Measurements from ENCODE around the gene FAM240B.
A peak's percentile ranks its signal among the peaks of the same experiment; 100 is the strongest.

FAM240B gene

DNA sequence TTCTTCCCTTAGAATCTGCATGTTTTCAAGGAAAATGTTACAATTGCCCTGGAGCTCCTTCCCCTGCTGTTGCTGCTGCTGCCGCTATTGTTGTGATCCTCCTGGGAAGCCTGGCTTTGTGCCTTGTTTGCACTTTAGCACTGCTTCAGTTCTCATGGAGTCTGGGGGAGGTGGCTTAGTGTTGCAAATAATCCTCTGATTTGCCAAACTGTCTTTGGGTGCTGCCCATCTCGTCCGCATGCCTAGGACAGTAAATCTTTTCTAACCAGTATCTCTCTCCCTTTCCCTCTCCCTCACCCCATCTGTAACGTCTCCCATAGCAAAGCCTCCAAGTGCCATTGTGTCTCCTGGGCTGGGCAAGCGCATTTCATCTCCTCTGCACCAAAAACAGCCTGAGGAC lies 30.3 kb downstream of the FAM240B start:
- TF ChIP-seq TAF1 (IDR thresholded peaks at IDR 0.05; ENCODE audit: low read depth, low read length), result no peak
- no peak for TF ChIP-seq POLR2AphosphoS5 (IDR thresholded peaks at IDR 0.05; ENCODE audit: low read depth, low read length)
- FAIRE-seq (no peak), DNase-seq (ENCODE audit: insufficient read length, low spot score) (no peak)

DNA sequence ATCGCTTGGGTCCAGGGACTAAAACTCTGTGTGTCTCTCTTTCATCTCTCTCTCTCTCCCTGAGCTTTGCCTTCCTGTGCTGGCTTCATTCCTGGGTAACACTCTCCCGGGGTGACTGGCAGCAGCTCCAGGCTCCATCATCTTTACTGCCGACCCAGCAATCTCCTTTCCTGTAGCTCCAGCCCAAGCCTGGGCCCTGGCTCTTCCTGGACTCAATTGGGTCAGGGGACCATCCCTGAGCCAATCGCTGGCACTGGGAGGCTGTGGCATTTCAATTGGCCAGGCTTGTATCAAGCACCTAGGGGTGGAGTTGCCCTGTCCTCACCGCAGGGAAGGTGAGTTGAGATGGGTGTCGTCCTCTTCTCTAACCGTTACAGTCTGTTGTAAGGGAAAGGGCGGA lies 31.9 kb downstream of the FAM240B start:
- DNase-seq (ENCODE audit: insufficient read length, low spot score) (no peak), FAIRE-seq (no peak)
- TF ChIP-seq POLR2A (IDR thresholded peaks at IDR 0.05; ENCODE audit: low read depth, low read length) (no peak), POLR2AphosphoS5 (IDR thresholded peaks at IDR 0.05; ENCODE audit: low read depth, low read length) (no peak), PAX5 (IDR thresholded peaks at IDR 0.05; ENCODE audit: insufficient read depth, low read length, severe bottlenecking) (no peak), TAF1 (IDR thresholded peaks at IDR 0.05; ENCODE audit: low read depth, low read length) (no peak), SPI1 (IDR thresholded peaks at IDR 0.05; ENCODE audit: low read depth, low read length) (no peak), POU2F2 (IDR thresholded peaks at IDR 0.05; ENCODE audit: low read depth, low read length) (no peak)

DNA sequence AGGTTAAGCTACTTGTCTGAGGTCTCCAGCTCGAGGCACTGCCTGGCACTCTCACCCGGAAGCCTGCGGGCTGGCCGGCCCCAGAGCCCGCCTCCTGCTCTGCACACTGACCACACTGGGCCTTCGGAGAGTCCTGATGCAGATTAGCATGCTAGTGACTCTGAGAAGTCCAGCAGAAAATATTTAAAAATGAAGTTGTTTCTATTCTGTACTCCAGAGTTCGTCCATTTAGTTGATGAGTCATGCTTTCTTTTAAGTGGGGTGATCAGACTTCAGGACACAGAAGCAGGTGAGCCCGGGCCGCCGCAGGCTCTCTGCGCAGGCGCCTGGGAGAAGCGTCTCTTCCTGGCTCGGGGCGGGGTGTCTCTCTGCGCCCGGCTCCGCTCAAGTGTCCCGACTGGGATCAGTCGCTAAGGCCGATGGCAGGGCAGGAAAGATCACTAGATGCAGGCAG lies 32.5 kb downstream of the FAM240B start:
- FAIRE-seq, result no peak
- TF ChIP-seq POLR2A (IDR thresholded peaks at IDR 0.05; ENCODE audit: low read depth, low read length) (no peak), POLR2AphosphoS5 (IDR thresholded peaks at IDR 0.05; ENCODE audit: low read depth, low read length) (no peak), POU2F2 (IDR thresholded peaks at IDR 0.05; ENCODE audit: low read depth, low read length) (no peak), PAX5 (IDR thresholded peaks at IDR 0.05; ENCODE audit: insufficient read depth, low read length, severe bottlenecking) (no peak), SPI1 (IDR thresholded peaks at IDR 0.05; ENCODE audit: low read depth, low read length) (no peak), TAF1 (IDR thresholded peaks at IDR 0.05; ENCODE audit: low read depth, low read length) (no peak)
- DNase-seq (ENCODE audit: insufficient read length, low spot score), result peak; percentile 32

DNA sequence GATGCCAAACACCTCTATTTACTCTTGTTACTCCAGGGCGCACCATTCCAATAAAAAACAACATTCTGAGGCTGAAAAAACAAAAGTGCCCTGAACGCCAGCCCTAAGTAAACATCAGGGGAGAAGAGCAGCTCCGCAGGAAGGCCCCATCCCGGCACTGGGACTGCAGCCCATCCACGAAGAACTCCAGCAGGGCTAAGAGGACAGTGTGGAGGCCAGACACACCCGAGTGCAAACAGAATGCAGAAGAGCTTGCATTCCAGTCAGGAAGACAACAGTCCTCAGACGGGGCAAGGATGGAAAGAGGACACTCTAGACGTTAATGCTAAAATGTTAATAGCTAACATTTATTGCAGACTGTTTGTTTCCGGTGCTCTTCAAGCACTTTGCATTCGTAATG lies 33.0 kb downstream of the FAM240B start:
- TF ChIP-seq TAF1 (IDR thresholded peaks at IDR 0.05; ENCODE audit: low read depth, low read length) (no peak), SPI1 (IDR thresholded peaks at IDR 0.05; ENCODE audit: low read depth, low read length) (no peak), POLR2A (IDR thresholded peaks at IDR 0.05; ENCODE audit: low read depth, low read length) (no peak), PAX5 (IDR thresholded peaks at IDR 0.05; ENCODE audit: insufficient read depth, low read length, severe bottlenecking) (no peak), POLR2AphosphoS5 (IDR thresholded peaks at IDR 0.05; ENCODE audit: low read depth, low read length) (no peak), POU2F2 (IDR thresholded peaks at IDR 0.05; ENCODE audit: low read depth, low read length) (no peak)
- no peak for DNase-seq (ENCODE audit: insufficient read length, low spot score)
- FAIRE-seq, result no peak

DNA sequence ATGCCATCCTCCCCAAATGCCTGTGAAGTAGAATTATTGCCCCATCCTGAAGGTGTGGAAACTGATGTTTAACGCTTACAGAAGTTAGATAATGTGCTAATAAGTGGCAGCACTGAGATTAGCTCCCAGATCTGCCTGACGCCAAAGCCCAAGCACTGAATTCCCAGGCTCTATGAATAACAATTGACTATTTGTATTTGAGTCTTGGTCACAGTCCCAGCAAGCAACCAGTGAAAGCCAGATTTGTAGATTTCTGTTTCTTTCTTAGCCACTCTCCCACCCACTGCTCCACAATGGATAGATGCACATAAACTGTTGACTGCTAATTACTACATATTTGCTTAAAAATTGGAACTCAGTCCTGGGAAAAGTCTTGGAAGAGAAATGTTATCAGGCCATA lies 34.4 kb downstream of the FAM240B start:
- no peak for DNase-seq (ENCODE audit: insufficient read length, low spot score)
- TF ChIP-seq POU2F2 (IDR thresholded peaks at IDR 0.05; ENCODE audit: low read depth, low read length), result no peak
- TF ChIP-seq PAX5 (IDR thresholded peaks at IDR 0.05; ENCODE audit: insufficient read depth, low read length, severe bottlenecking), result no peak
- no peak for TF ChIP-seq TAF1 (IDR thresholded peaks at IDR 0.05; ENCODE audit: low read depth, low read length)
- no peak for TF ChIP-seq POLR2AphosphoS5 (IDR thresholded peaks at IDR 0.05; ENCODE audit: low read depth, low read length)
- no peak for TF ChIP-seq POLR2A (IDR thresholded peaks at IDR 0.05; ENCODE audit: low read depth, low read length)
- TF ChIP-seq SPI1 (IDR thresholded peaks at IDR 0.05; ENCODE audit: low read depth, low read length), result no peak
- no peak for FAIRE-seq

DNA sequence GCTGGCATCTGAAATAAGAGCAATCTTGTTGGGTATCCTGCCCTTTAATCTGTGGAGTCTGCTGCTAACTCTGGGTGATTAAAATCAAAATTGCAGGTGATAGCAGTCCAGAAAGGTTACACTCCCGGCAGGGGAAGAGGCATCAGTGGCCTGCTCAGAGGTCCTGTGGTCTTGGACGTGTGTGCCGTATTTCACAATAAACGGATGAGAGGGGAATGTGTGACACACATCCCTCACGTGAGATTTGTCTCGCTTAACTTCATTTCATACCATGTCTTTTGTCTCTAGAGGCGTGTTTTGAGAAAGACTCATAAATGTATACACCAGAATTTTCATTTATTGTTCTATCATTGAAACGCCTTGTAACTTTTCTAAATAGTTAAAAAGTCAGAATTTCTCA lies 36.6 kb downstream of the FAM240B start:
- FAIRE-seq, result no peak
- no peak for DNase-seq (ENCODE audit: insufficient read length, low spot score)
- TF ChIP-seq SPI1 (IDR thresholded peaks at IDR 0.05; ENCODE audit: low read depth, low read length), result no peak
- no peak for TF ChIP-seq POLR2AphosphoS5 (IDR thresholded peaks at IDR 0.05; ENCODE audit: low read depth, low read length)
- no peak for TF ChIP-seq POU2F2 (IDR thresholded peaks at IDR 0.05; ENCODE audit: low read depth, low read length)
- TF ChIP-seq POLR2A (IDR thresholded peaks at IDR 0.05; ENCODE audit: low read depth, low read length), result no peak
- no peak for TF ChIP-seq TAF1 (IDR thresholded peaks at IDR 0.05; ENCODE audit: low read depth, low read length)
- TF ChIP-seq PAX5 (IDR thresholded peaks at IDR 0.05; ENCODE audit: insufficient read depth, low read length, severe bottlenecking), result no peak

DNA sequence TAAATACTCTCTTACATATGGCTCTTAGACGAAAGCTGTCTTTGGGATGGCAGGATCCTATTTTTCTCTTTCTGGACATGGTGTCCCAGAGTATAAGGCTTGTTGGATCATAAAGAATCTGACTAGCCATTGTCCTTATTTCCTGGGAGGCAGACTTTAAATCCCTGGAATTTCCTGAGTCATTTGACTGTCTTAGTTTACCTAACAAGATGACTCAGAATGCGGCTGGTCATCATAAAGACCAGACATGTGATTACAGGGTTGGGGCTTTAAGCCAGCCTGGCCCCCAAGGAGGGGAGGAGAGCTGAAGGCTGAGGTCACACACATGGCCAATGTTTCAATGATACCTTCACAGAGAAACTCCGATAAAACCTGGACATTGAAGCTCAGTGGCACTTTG lies 37.2 kb downstream of the FAM240B start:
- no peak for FAIRE-seq
- DNase-seq (ENCODE audit: insufficient read length, low spot score), result no peak
- no peak for TF ChIP-seq TAF1 (IDR thresholded peaks at IDR 0.05; ENCODE audit: low read depth, low read length)
- TF ChIP-seq POLR2AphosphoS5 (IDR thresholded peaks at IDR 0.05; ENCODE audit: low read depth, low read length), result no peak
- no peak for TF ChIP-seq SPI1 (IDR thresholded peaks at IDR 0.05; ENCODE audit: low read depth, low read length)
- no peak for TF ChIP-seq POLR2A (IDR thresholded peaks at IDR 0.05; ENCODE audit: low read depth, low read length)
- no peak for TF ChIP-seq POU2F2 (IDR thresholded peaks at IDR 0.05; ENCODE audit: low read depth, low read length)
- no peak for TF ChIP-seq PAX5 (IDR thresholded peaks at IDR 0.05; ENCODE audit: insufficient read depth, low read length, severe bottlenecking)

DNA sequence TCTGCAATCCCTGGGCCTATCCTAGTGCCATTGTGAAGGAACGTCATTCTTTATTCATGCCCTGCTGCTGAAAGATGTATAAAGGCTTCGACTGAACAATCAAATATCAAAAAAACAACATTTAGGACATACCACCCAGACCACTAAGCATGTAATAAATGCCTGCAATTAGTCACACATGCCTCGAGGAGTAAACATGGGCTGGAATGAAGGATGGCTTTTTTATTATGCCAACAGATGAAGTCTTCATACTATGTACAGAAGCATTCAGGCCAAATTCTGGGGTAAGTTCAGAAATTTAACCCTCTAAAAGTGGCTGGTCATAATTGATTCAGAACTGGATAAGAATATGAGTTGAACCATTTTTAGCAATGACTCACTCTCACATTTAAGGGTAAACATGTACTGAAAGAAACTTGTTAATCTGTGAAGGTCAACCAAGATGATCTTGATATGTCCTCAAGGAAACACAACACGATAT lies 38.1 kb downstream of the FAM240B start:
- FAIRE-seq (no peak), DNase-seq (ENCODE audit: insufficient read length, low spot score) (no peak)
- TF ChIP-seq PAX5 (IDR thresholded peaks at IDR 0.05; ENCODE audit: insufficient read depth, low read length, severe bottlenecking), result no peak
- TF ChIP-seq SPI1 (IDR thresholded peaks at IDR 0.05; ENCODE audit: low read depth, low read length), result no peak
- TF ChIP-seq POLR2AphosphoS5 (IDR thresholded peaks at IDR 0.05; ENCODE audit: low read depth, low read length), result no peak
- no peak for TF ChIP-seq POU2F2 (IDR thresholded peaks at IDR 0.05; ENCODE audit: low read depth, low read length)
- TF ChIP-seq TAF1 (IDR thresholded peaks at IDR 0.05; ENCODE audit: low read depth, low read length), result no peak
- no peak for TF ChIP-seq POLR2A (IDR thresholded peaks at IDR 0.05; ENCODE audit: low read depth, low read length)

DNA sequence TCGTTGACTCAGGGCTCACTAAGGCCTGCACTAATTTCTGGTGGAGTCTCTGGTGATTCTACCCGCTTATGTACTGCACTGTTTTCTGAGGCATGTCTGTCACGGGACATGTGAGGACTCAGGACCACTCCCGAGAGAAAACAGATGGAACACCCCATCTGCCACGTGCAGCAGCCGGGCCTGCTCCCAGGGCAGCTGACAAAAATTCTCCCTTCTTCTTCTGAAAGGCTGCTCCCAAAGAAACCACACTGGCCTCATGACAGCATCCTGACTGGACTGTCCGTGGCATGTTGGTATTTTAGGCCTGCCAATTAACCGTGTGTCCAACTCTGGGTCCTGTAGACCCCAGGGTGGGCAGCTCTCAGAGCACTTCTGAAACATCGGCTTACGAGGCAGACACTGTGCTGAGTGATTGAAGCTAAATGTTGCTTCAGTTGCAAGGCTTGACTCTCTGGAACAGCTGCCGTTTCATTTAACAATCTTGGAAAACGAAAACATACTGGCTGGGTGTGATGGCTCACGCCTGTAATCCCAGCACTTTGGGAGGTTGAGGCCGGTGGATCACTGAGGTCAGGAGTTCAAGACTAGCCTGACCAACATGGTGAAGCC lies 39.0 kb downstream of the FAM240B start:
- no peak for FAIRE-seq

DNA sequence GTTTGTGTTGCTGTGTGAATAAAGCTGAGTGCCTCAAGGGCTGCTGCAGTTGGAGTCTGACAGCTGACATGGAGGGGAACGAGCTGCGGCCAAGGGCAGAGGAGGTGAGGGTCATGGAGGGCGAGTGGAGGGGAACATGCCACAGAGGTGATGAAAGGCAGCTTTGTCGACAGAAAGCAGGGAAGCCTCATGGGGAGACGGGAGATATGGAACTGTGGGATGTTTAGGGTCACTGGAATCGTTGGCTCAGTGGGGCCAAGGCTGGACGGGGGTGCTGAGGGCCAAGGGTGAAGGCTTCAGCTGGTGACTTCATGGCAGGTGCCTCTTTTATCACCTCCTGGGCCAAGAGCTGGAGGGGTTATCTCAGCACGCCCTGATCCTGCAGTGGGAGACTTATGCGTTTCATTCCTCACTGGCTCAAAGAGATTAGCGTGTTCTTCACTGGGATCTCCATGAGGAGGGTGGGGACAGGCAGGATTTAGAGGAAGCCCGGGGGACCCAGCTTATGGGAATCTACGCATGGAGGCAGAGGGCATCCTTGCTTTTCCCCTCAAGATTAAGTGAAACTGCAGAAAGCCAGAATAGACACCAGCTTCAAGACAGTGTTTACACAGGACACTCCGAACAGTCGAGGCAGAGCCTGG lies 42.2 kb downstream of the FAM240B start:
- FAIRE-seq, result no peak
- TF ChIP-seq TAF1 (IDR thresholded peaks at IDR 0.05; ENCODE audit: low read depth, low read length), result no peak
- no peak for DNase-seq (ENCODE audit: insufficient read length, low spot score)

More for the DNA sequence above, 39.0 kb downstream of the FAM240B start:
- DNase-seq (ENCODE audit: insufficient read length, low spot score), result no peak
- no peak for TF ChIP-seq TAF1 (IDR thresholded peaks at IDR 0.05; ENCODE audit: low read depth, low read length)

Data from GM12891 (cell line).